PC-3 (cell line): ENCODE data around the gene OGA. TPM values are rescaled to one million over a fixed set of nuclear protein-coding genes. Genes with fewer than 3 reads are reported as not detected.

ENCODE experiments used
- ATAC-seq: fragments of 200-7000 bp; cut with Tn5 transposase; 2 replicates; pipeline ENCODE4 v1.9.1; 2020; ENCODE audit warnings: mild to moderate bottlenecking, moderate library complexity
- BruUV-seq: library from RNA; stranded (reverse); fragments of 400-500 nt; replicated peaks from 2 replicates; lab custom pipeline; 2021; lab: Mats Ljungman, UMichigan
- CTCF ChIA-PET: fragments of 300-600 bp; sonication (Branson Sonifier 250); formaldehyde crosslinking; loops from one replicate; lab custom pipeline; 2022; ENCODE audit warnings: antibody characterized with exemption; lab: Charles Lee
- POLR2A ChIA-PET: fragments of 300-600 bp; sonication (Branson Sonifier 250); formaldehyde crosslinking; loops from one replicate; lab custom pipeline; 2022; ENCODE audit warnings: antibody characterized with exemption; ENCODE audit not compliant: unreplicated experiment; lab: Charles Lee
- DNase-seq: peaks from one replicate; pipeline ENCODE4 v3.0.0-alpha.2; 2015
- H2AFZ ChIP-seq: fragments of 300-600 bp; sonication (generic); 2 replicates; pipeline ENCODE4 v1.6.0; 2016; ENCODE audit warnings: antibody characterized with exemption, low read length
- H3F3A ChIP-seq: fragments of 300-600 bp; sonication (generic); one replicate; pipeline ENCODE4 v1.6.0; 2017; ENCODE audit warnings: antibody characterized with exemption, low read length, control low read depth, mild to moderate bottlenecking; ENCODE audit not compliant: unreplicated experiment
- H3K27ac ChIP-seq: fragments of 300-600 bp; sonication (generic); 2 replicates; pipeline ENCODE4 v1.5.1; 2016; ENCODE audit warnings: mild to moderate bottlenecking, low read length
- H3K27me3 ChIP-seq: fragments of 300-600 bp; sonication (generic); 2 replicates; pipeline ENCODE4 v1.6.1; 2016; ENCODE audit warnings: low read length, mixed read lengths
- H3K36me3 ChIP-seq: fragments of 300-600 bp; sonication (generic); 2 replicates; pipeline ENCODE4 v1.6.1; 2016; ENCODE audit warnings: low read depth, mixed run types, low read length, mixed read lengths
- H3K4me1 ChIP-seq: fragments of 300-600 bp; sonication (generic); 2 replicates; pipeline ENCODE4 v1.5.1; 2016; ENCODE audit warnings: low read length; ENCODE audit not compliant: insufficient read depth
- H3K4me2 ChIP-seq: fragments of 300-600 bp; sonication (generic); 2 replicates; pipeline ENCODE4 v1.6.0; 2016; ENCODE audit warnings: low read length
- H3K4me3 ChIP-seq: fragments of 300-600 bp; sonication (generic); 2 replicates; pipeline ENCODE4 v1.5.1; 2016; ENCODE audit warnings: mild to moderate bottlenecking, low read length, mixed read lengths
- H3K79me2 ChIP-seq: fragments of 300-600 bp; sonication (generic); 2 replicates; pipeline ENCODE4 v1.6.1; 2017; ENCODE audit warnings: low read length, mixed read lengths
- H3K9ac ChIP-seq: fragments of 300-600 bp; sonication (generic); 2 replicates; pipeline ENCODE4 v1.6.0; 2016; ENCODE audit warnings: mild to moderate bottlenecking, low read length
- H3K9me2 ChIP-seq: fragments of 300-600 bp; sonication (generic); replicated peaks from 2 replicates; pipeline ENCODE4 v1.6.1; 2016; ENCODE audit warnings: mixed run types, low read length, mixed read lengths
- H3K9me3 ChIP-seq: fragments of 300-600 bp; sonication (generic); 2 replicates; pipeline ENCODE4 v1.6.1; 2016; ENCODE audit warnings: low read length, mixed read lengths
- H4K20me1 ChIP-seq: fragments of 300-600 bp; sonication (generic); 2 replicates; pipeline ENCODE4 v1.6.1; 2016; ENCODE audit warnings: low read length, mixed read lengths
- CTCF ChIP-seq: fragments of 300-600 bp; sonication (generic); conservative IDR thresholded peaks from 2 replicates; pipeline ENCODE4 v1.5.1; 2017; ENCODE audit warnings: antibody characterized with exemption, low read depth, mild to moderate bottlenecking, low read length
- EZH2 ChIP-seq: fragments of 300-600 bp; sonication (generic); IDR thresholded peaks from one replicate; pipeline ENCODE4 v1.6.1; 2017; ENCODE audit warnings: antibody characterized with exemption, mild to moderate bottlenecking, low read length; ENCODE audit not compliant: unreplicated experiment
- EZH2phosphoT487 ChIP-seq: fragments of 300-600 bp; sonication (generic); IDR thresholded peaks from 2 replicates; pipeline ENCODE4 v1.6.1; 2018; ENCODE audit warnings: mild to moderate bottlenecking, antibody characterized with exemption, low read length, borderline replicate concordance
- intact Hi-C: fragments of 100-400 bp; cut with micrococcal nuclease; formaldehyde crosslinking; loops from 2 replicates; pipeline ENCODE4 v1.9.0; 2023
- total RNA-seq: library from RNA; depleted of rRNA; stranded (reverse); fragments of >200 nt; gene quantifications from 2 replicates; pipeline ENCODE4 v1.2.3, GENCODE V29; 2014

OGA gene
- total RNA-seq, 1 experiment from 2014 or later, result 42.7 TPM

- Histone ChIP-seq H4K20me1 (peaks cover 46% of the 10 kb centered on the region), H3K9me2 (no peaks in the 10 kb centered on the region), H3K27me3 (no peaks in the 10 kb centered on the region), H3K9me3 (no peaks in the 10 kb centered on the region), H3K79me2 (peaks cover 69% of the 10 kb centered on the region), H3K27ac (no peak overlapping the region), H3K4me3 (peak overlapping the region; percentile 99), H3F3A (no peaks in the 10 kb centered on the region), H2AFZ (no peak overlapping the region), H3K36me3 (peaks cover 9% of the 10 kb centered on the region; the same call in 1 of the 2 replicates), H3K4me2 (peak overlapping the region; percentile 99), H3K9ac (peak overlapping the region; percentile 94), H3K4me1 (peaks cover 21% of the 10 kb centered on the region)
- ChIA-PET POLR2A (interaction anchor here (0.7 kb wide), 1 partner anchor 53 kb away, joined by 14 read pairs; no protein-coding TSS in a partner anchor), CTCF (no interaction called here)
- ATAC-seq (no peak), DNase-seq (no peak)
- intact Hi-C loops, result no loop called here
- no TSS peak for BruUV-seq
- no peak for TF ChIP-seq EZH2phosphoT487
Measured at GRCh38 chr10:101816376-101816775, 1.9 kb downstream of the OGA start.

- intact Hi-C loops, result no loop called here
- ChIA-PET POLR2A (no interaction called here), CTCF (no interaction called here)
- Histone ChIP-seq H4K20me1 (peaks cover 46% of the 10 kb centered on the region), H3K9ac (peak overlapping the region; percentile 94; the same call in 1 of the 2 replicates), H3K79me2 (peaks cover 84% of the 10 kb centered on the region), H3K4me2 (peak overlapping the region; percentile 99), H3K4me3 (peak overlapping the region; percentile 99), H3K9me2 (no peaks in the 10 kb centered on the region), H3K4me1 (peaks cover 18% of the 10 kb centered on the region), H3K9me3 (no peaks in the 10 kb centered on the region), H3K27ac (no peak overlapping the region), H3K36me3 (peaks cover 19% of the 10 kb centered on the region; the same call in 1 of the 2 replicates), H3K27me3 (no peaks in the 10 kb centered on the region), H2AFZ (no peak overlapping the region), H3F3A (no peaks in the 10 kb centered on the region)
- no peak for DNase-seq
- TF ChIP-seq EZH2 (no peak), CTCF (no peak), EZH2phosphoT487 (no peak)
- no TSS peak for BruUV-seq
- ATAC-seq, result no peak
Measured at GRCh38 chr10:101814466-101815071, 3.7 kb downstream of the OGA start.

GRCh38 chr10:101812606-101813005 lies 5.6 kb downstream of the OGA start:
- ATAC-seq (no peak), DNase-seq (no peak)
- no peak overlapping the region for H2AFZ ChIP-seq
- ChIA-PET CTCF (no interaction called here), POLR2A (no interaction called here)
- peaks cover 9% of the 10 kb centered on the region for H3K4me1 ChIP-seq
- no TSS peak for BruUV-seq
- no peak overlapping the region for H3K9ac ChIP-seq
- H3F3A ChIP-seq, result no peaks in the 10 kb centered on the region
- no peaks in the 10 kb centered on the region for H3K9me2 ChIP-seq
- no peak overlapping the region for H3K27ac ChIP-seq
- H3K9me3 ChIP-seq, result no peaks in the 10 kb centered on the region
- intact Hi-C loops, result no loop called here
- no peak overlapping the region for H3K4me2 ChIP-seq
- H3K27me3 ChIP-seq, result no peaks in the 10 kb centered on the region
- H3K4me3 ChIP-seq, result no peak overlapping the region
- peaks cover 34% of the 10 kb centered on the region; the same call in 1 of the 2 replicates for H3K36me3 ChIP-seq
- no peak for TF ChIP-seq EZH2
- no peak for TF ChIP-seq EZH2phosphoT487
- TF ChIP-seq CTCF, result no peak
- H3K79me2 ChIP-seq, result peaks cover 78% of the 10 kb centered on the region
- peaks cover 46% of the 10 kb centered on the region for H4K20me1 ChIP-seq
